ENCODE measurements around the gene C2orf78.

DNA sequence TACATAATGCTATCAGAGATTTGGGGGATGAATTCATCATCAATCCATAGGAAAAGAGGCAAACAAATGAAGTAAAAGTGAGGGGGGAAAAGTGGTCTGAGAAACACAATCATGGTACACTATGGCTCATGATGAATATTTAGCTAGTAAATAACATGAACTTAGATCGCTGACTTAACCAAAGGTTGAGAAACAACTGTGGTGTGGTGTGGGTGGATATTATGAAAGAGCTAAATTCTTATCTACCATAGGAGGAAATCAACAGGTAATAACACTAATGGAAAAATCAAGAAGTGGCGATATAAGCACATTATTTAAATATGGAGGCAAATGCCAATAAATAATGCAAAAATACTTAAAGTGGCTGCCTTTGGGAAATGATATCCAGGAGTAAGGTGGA lies 34.7 kb upstream of the C2orf78 start:
- TF ChIP-seq, protein P1, sequence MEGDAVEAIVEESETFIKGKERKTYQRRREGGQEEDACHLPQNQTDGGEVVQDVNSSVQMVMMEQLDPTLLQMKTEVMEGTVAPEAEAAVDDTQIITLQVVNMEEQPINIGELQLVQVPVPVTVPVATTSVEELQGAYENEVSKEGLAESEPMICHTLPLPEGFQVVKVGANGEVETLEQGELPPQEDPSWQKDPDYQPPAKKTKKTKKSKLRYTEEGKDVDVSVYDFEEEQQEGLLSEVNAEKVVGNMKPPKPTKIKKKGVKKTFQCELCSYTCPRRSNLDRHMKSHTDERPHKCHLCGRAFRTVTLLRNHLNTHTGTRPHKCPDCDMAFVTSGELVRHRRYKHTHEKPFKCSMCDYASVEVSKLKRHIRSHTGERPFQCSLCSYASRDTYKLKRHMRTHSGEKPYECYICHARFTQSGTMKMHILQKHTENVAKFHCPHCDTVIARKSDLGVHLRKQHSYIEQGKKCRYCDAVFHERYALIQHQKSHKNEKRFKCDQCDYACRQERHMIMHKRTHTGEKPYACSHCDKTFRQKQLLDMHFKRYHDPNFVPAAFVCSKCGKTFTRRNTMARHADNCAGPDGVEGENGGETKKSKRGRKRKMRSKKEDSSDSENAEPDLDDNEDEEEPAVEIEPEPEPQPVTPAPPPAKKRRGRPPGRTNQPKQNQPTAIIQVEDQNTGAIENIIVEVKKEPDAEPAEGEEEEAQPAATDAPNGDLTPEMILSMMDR (IDR thresholded peaks at IDR 0.05) = no peak
- TF ChIP-seq POLR2A (IDR thresholded peaks at IDR 0.05) = no peak

Measured in thyroid gland (tissue), 4 donors.